GM13977 (cell line): ENCODE measurements around the gene CNTLN.
"Not testable (repeated sequence)": the region's sequence is repeated elsewhere in the genome, so short reads cannot be mapped to it uniquely, and the experiment has no call there.

Source experiments
- DNase-seq: peaks from one replicate; pipeline ENCODE4 v3.0.0; 2012; ENCODE audit warnings: low spot score
- CTCF ChIP-seq: IDR thresholded peaks from 2 replicates; pipeline ENCODE4 v1.5.1; 2012; ENCODE audit warnings: mild to moderate bottlenecking, control low read depth; ENCODE audit not compliant: insufficient read depth; ENCODE audit errors: extremely low read depth, missing control alignments
- in situ Hi-C: fragments of 300-500 bp; cut with MboI; formaldehyde crosslinking; loops from one replicate; pipeline ENCODE4 v1.12.0; 2022; ENCODE audit warnings: low sequenced_read_pairs, low pct_unique_long_range_greater_than_20kb, mixed read lengths, inconsistent platforms; ENCODE audit not compliant: unreplicated experiment

The CNTLN gene

GRCh38 chr9:17166346-17166745 is 31.5 kb downstream of the CNTLN start:
- no peak for DNase-seq
- no peak for TF ChIP-seq CTCF
- in situ Hi-C loops: no loop called here

- no peak for DNase-seq
- TF ChIP-seq CTCF: no peak
- in situ Hi-C loops: no loop called here
These were observed 36.7 kb downstream of the CNTLN start for GRCh38 chr9:17171309-17172094.

- in situ Hi-C loops, DNase-seq: not testable (repeated sequence)
These were observed 42.7 kb downstream of the CNTLN start for GRCh38 chr9:17177496-17177895.

- TF ChIP-seq CTCF: no peak
- in situ Hi-C loops: no loop called here
These were observed 50.7 kb downstream of the CNTLN start for GRCh38 chr9:17185481-17186029.

GRCh38 chr9:17191082-17191481 is 56.2 kb downstream of the CNTLN start:
- TF ChIP-seq CTCF: no peak
- DNase-seq: no peak
- in situ Hi-C loops: no loop called here

More at GRCh38 chr9:17185481-17186029, 50.7 kb downstream of the CNTLN start:
- no peak for DNase-seq

GRCh38 chr9:17204611-17205152 is 69.8 kb downstream of the CNTLN start:
- in situ Hi-C loops: no loop called here
- TF ChIP-seq CTCF: no peak
- DNase-seq: no peak

- no peak for TF ChIP-seq CTCF
- in situ Hi-C loops: no loop called here
These were observed 81.2 kb downstream of the CNTLN start for GRCh38 chr9:17216011-17216410.

More at GRCh38 chr9:17216011-17216410, 81.2 kb downstream of the CNTLN start:
- DNase-seq: no peak
